GM12872 (cell line): ENCODE data around the gene C11orf16.

Experiments
- TF ChIP-seq, protein P1 (sequence below): IDR thresholded peaks from 3 replicates; pipeline ENCODE4 v1.5.1; 2011; ENCODE audit warnings: low read depth, mild to moderate bottlenecking, low read length, moderate library complexity; ENCODE audit not compliant: insufficient read depth

C11orf16 gene, protein sequence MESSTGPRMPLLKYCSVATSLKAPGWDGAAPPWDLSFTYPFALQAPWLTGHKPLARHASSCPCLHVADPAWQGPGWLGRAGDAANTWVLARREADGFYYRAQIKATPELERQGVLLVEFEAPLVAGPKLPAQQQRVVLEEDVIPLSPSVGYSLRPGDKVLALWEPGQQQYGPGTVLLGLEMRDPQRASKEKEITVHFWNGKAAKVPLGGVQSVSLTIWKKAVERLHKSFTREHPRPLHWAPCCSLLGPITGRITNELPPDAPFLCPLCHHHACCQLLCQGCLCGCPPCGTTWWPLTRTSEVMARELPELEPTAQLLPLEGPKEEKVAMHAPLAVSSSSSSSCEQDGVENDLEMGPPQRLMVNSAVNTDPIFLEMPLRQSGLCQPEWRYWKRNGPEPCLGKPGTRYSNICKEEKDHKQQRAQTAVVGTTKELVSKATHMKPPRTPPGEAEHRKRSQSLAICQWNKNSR

DNA sequence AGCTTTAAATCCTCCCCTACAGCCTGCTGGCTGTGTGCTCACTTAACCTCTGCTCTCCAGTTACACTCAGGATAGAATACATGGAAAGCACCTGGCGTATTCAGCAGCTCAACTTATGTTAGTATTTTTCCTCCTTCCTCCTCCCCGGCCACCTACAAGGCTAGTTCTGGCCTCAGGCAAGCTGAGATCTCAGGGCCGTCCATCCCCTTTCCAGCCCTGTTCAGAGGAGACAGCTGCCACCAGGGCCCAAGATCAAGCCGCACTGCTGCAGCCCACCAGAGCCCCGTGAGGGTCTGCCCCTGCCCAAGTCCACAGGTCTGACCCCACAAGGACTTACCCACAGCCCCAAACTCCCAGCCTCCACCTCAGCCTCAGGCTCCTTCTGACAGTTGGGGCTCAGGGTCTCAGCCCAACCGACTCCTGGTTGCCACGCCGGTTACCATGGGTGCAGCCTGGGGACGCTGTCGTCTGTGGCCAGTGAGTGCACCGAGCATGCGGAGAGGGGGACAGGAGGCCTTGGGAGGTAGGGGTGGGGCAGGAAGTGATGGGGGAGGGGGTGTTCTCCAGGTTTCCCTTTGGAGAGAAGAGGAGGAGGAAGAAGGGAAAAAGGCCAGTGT is at the start of gene C11orf16:
C11orf16 (minus strand) TSS at position 384 of the 617 bp plus-strand sequence. CDS start 639 bp downstream, outside the sequence.
- TF ChIP-seq, protein P1, sequence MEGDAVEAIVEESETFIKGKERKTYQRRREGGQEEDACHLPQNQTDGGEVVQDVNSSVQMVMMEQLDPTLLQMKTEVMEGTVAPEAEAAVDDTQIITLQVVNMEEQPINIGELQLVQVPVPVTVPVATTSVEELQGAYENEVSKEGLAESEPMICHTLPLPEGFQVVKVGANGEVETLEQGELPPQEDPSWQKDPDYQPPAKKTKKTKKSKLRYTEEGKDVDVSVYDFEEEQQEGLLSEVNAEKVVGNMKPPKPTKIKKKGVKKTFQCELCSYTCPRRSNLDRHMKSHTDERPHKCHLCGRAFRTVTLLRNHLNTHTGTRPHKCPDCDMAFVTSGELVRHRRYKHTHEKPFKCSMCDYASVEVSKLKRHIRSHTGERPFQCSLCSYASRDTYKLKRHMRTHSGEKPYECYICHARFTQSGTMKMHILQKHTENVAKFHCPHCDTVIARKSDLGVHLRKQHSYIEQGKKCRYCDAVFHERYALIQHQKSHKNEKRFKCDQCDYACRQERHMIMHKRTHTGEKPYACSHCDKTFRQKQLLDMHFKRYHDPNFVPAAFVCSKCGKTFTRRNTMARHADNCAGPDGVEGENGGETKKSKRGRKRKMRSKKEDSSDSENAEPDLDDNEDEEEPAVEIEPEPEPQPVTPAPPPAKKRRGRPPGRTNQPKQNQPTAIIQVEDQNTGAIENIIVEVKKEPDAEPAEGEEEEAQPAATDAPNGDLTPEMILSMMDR = no peak

DNA sequence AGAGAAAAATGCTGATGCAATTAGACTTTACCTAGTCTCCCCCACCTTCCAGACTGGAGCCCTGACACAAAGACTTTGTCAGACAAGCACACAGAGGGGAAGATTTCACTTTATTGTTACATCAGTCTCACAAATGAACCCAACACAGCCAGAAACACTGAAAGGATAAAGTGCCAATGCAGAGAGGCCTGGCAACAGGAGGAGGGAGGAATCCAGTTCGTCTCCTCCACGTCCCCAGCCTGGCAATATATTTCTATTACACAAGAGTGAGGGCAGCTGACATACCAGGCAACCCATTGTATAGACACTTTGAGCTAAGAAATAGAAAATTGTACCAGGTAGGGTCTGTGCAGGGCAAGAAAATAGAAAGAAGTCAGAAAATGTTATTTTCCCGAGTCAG is 47.7 kb upstream of the C11orf16 start:
- TF ChIP-seq, protein P1 = no peak

DNA sequence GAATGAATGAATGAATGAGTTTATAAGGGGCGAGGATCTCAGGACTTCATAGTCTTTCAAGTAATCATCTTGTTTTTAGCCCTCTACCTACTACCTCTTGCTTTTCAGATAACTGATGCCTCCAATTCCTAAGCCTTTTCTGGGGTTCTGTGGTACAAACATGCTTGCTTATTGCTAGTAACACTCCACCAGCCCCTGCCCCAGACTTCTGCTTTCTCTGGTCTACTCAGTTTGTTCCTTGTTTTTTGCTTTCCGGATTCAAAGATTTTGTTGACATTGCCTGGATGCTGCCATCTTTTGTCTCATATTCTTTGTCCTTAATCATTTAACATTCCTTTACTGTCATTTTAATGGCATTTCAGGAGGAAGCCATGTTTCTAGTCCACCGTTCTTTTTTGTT is 40.4 kb upstream of the C11orf16 start:
- TF ChIP-seq, protein P1 = no peak

DNA sequence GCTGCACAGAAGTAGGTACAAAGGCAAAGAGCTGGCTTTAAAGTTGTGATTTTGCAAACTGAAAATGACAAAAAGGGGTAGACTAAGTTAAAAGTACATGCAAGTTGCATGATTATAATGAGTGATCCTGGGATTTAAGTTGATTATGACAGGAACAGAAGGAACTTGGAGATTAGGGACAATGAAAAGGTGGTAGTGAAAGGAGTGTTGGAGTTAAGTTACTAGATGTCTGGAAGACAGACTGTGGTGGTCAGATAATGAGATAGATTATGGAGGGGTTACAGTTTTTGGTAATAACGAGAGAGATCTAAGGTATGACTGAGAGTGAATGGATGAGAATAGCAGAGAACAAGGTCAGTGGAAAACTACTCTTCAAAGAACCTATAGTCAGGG is 39.2 kb upstream of the C11orf16 start:
- TF ChIP-seq, protein P1 = no peak

DNA sequence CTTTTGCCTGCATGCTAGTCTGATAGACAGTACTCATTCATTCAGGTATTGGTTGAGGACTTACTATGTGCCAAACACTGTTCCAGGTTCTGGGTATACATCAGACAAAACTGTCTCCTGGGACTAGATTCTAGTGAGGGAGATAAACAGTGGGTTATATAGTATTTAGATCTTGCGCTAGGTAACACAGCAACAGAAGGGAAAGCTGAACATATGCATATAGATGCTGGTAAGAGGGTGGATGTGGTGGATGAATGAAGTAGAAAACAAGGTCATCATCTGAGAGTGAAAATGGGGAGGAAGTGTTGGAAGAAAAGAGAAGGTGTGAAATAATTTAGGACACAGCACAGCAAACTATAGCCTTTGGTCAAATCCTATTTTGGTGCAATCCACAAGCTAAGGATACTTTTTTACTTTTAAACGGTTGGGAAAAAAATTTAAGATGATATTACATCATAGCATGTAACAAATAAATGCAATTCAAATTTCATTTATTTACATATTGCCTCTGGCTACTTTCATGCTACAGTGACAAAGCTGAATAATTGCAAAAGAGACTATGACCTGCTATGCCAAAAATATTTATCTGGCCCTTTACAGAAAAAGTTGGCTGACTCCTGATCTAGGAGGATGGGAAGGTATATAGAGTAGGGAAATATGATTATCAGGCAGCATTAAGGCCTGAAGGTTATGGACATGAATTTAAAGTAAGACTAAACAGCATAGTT is 38.6 kb upstream of the C11orf16 start:
- TF ChIP-seq, protein P1 = no peak

DNA sequence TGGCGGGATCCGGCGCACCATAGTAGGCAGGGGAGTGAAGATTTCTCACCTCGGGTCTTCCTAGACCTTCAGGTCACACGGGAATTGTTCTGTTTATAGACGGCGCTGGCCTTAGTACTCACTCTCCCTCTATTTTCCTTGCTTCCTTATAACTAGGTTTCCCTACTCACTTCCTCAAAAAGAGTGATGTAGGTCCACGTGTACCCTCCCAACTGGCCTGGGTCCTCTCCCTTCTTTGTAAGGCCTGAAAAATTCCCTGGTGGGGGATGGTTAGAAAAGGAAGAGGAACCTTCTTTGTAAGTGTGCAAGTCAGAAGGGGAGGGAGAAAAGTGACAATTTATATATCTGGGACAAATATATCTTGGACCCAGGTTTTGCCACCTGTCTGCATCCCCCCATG is 34.4 kb upstream of the C11orf16 start:
- TF ChIP-seq, protein P1 = no peak
